ENCODE data around the gene EHMT1.
"Not testable (repeated sequence)": the region's sequence is repeated elsewhere in the genome, so short reads cannot be mapped to it uniquely, and the experiment has no call there.

EHMT1 gene

DNA sequence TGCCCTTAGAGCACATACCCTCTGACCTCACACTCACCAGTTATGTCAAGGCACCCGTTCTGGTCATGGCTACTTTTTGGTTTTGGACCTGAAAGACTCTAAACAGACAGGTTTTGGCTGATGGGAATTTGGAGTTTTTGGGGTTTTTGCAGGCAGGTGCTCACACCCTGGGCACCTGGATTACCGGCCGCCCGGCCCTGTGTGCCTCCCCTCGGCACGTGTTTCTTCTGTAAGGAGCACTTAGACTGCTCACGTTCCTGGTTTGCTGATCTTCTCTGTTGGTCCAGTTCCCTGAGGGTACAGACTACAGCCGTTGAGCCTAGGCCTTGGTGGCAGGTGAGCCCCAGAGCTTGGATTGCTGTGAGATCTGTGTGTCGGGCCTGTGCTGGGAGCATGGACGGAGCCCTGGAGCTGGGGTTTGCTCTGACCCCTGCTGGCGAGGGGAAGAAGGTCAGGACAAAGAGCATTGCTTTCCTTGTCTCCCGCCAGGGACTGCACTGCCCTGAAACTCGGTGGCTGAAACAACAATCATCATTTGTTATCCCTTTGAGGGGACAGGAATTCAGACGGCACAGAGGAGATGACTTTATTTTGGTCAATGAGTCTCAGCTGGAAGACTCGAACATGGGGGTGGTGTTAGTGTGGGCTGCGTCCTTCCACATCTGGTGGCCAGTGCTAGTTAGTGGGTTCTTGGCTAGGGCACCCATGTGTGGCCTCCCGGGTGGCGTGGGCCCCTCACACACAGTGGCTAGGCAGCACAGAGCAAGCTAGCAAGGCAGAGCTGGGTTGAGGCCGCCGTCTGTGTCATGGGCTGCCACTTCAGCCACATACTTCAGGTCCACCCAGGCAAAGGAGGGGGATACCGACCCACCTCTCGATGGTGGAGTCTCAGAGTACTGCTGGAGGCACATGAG, 76.4 kb downstream of the EHMT1 start:
- DNase-seq (ENCODE audit: low read depth): no peak

DNA sequence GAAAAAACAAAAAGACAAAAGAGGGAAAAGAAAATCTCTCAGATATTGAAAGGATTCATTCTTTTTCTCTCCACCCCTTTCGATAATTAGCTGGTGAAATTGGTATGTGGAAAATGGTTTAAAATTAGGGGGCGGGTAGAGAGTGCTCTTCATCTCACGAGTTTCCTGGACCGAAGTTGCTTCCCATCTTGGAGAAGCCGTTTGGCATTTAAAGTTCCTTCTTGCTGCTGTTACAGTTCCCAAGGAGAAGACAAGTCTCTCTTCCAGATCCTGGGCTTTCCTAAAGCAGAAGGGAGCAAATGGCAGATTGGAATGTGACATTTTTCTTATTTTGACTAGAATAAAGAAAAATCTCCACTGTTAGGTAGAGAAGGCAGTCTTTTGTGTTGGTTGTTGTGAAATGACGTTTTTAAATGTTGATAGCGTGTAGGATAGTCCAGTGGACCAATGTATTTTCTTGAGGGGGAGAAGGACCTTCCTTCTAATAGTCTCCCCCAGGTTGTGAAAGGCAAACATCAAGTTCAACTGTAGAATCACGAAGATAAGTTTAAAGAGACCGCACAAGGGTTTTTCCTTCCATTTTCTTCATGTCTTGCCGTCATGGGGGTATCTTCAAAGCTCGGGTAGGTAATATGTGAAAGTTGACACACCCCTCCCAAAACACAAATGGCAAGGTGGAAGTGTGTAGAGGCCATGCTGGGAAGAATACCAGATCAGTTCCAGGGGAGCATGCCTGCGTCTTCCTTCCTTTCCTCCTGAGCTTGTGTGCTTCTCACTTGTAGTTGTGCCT, 77.5 kb downstream of the EHMT1 start:
- DNase-seq (ENCODE audit: low read depth): no peak

GRCh38 chr9:137697193-137697592, 78.4 kb downstream of the EHMT1 start:
- DNase-seq (ENCODE audit: low read depth): no peak

DNA sequence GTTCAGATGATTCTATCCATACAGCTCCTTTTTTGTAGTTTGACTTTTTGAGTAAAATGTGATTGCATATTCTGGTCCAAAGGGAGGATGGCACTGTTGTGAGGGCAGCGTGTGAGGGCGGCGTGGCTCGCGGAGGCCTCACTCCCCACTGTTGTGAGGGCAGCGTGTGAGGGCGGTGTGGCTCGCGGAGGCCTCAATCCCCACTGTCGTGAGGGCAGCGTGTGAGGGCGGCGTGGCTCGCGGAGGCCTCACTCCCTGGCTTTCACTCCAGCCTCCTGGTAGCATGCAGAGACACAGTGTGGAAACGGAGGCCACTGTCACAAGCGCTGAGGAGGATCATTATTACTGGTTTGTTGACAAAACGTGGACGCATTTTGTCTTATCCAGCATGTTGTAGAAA, 79.0 kb downstream of the EHMT1 start:
- DNase-seq (ENCODE audit: low read depth): no peak

DNA sequence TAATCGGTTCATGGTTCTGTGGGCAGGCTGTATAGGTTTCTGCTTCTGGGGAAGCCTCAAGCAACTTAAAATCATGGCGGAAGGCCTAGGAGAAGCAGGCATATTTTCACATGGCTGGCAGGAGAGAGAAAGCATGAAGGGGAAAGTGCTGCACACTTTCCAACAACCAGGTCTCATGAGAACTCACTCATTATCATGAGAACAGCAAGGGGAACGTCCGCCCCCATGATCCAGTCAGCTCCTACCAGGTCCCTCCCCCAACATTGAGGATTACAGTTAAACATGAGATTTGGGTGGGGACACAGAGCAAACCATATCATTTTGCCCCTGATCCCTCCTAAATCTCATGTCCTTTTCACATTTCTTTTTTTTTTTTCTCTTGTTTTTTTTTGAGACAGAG, 82.1 kb downstream of the EHMT1 start:
- no peak for DNase-seq (ENCODE audit: low read depth)

DNA sequence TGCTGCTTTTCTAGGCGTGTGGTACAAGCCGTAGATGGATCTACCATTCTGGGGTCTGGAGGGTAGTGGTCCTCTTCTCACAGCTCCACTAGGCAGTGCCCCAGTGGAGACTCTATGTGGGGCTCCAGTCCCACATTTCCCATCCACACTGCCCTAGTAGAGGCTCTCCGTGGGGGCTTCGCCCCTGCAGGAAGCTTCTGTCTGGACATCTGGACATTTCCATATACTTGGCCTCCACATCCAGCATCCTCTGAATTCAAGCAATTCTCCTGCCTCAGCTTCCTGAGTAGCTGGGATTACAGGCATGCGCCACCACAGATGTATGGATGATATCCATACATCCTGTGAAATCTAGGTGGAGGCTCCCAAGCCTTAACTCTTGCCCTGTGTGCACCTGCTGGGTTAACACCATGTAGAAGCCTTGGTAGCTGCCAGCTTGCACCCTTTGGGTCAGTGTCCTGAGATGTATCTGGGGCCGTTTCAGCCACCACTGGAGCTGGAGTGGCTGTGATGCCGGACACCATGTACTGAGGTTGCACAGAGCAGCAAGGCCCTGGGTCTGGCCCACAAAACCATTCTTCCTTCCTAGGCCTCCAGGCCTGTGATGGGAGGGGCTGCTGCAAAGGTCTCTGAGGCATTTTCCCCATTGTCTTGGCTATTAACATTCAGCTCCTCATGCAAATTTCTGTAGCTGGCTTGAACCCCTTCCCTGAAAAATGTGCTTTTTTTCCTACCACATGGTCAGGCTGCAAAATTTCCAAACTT, 84.0 kb downstream of the EHMT1 start:
- DNase-seq (ENCODE audit: low read depth): no peak

GRCh38 chr9:137703842-137704508, 85.2 kb downstream of the EHMT1 start:
- DNase-seq (ENCODE audit: low read depth): no peak

DNA sequence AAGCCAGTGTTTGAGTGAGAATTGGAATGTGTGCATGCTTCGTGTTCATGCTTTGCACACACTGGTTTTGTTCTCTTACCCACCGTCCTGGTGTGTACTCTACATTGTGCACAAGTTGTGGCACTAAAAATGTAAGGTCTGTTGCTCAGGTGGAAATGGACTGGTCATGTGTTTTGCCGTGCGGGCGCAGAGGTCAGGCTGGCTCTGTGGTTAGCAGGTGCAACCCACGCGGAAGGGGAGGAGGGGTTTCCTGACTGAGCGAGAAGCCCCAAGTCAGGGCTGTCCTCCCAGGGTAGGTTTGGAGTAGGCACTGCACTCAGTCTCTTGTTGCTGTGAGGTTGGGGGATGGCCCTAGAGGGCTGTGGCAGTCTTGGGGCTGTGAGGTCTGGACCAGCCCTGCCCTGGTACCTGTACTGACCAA, 86.6 kb downstream of the EHMT1 start:
- no peak for DNase-seq (ENCODE audit: low read depth)

GRCh38 chr9:137705906-137706305, 87.1 kb downstream of the EHMT1 start:
- no peak for DNase-seq (ENCODE audit: low read depth)

DNA sequence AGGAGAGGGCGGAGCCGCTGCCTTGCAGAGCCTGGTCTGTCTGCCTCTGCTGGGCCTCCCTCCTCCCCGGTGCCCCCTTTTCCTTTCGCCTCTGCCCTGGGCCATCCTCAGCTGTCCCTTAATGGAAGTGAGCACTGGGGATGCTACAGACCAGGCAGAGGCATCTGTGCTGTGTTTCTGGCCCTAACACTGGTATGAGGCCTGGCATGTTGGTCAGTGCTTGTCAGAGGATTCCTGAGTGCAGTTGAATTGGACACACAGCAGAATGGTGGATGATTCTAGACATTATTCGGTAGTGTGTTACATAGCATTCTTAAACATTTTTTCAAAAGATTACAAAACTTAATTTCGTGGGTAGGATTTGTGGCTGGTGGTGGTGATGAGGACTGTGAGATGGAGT, 88.6 kb downstream of the EHMT1 start:
- no peak for DNase-seq (ENCODE audit: low read depth)

DNA sequence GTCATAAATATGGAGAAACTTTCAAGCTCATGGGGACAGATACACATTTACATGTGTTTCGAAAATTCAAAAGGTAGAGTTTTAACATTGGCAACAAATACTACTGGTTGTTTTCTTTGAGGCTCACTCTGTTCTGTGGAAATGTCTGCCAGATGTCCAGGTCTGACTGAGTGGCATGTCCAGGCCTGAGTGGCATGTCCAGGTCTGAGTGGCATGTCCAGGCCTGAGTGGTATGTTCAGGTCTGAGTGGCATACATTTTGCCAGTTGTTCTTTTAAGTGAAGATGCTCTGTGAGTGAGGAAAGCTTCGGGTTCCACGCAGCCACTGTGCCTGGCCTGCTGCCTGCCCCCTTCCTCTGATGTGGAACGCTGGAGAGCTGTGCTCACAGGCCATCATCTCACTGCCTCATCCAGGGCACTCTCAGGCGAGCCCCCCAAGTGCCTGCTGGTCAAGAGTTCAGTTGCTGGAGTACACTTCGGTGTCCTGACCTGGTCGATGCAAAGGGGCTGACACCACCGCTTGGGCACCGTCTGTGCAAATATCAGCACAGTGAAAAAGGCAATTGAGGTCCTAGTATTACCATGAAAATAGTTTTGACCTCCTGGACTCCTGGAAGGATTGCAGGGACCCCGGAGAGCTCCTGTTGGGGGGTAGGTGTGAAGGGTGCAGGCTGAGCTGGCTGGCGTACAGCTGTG, 89.9 kb downstream of the EHMT1 start:
- DNase-seq (ENCODE audit: low read depth): no peak

DNA sequence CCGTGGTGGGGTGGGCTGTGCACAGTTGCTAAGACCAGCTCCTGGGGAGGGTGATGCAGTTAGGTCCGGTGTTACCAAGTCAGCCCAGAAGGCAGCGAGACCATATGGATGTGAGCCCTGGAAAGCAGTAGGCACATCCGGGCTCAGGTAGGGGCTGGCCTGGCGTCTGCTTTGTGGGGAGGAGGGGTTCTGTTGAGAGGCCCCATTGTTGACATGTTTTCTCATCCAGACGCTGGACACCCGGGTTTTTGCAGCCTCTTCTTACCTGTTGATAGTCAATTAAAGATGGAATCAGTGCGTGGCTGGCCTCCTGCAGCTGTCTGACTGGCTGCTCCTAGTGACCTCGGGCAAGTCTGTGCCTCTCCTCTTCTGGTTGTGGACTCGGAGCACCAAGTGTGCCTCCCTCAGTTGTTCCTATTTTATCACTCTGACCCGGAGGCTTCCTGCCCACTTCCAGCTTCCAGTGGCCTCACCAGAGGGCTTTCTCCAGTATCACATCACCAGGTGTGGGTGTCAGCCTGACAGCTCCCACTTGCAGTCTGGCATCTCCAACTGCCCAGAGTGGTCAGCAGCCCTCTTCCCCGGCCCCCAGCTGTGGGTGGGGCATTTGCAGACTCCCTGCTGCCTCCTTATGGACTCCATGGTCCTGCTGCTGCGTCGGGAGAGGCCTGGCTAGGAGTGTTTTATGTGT, 90.8 kb downstream of the EHMT1 start:
- DNase-seq (ENCODE audit: low read depth): no peak

GRCh38 chr9:137710704-137711103, 91.9 kb downstream of the EHMT1 start:
- no peak for DNase-seq (ENCODE audit: low read depth)

GRCh38 chr9:137711678-137712105, 92.9 kb downstream of the EHMT1 start:
- DNase-seq (ENCODE audit: low read depth): no peak

- no peak for DNase-seq (ENCODE audit: low read depth)
These were observed 96.5 kb downstream of the EHMT1 start for GRCh38 chr9:137715321-137715720.

GRCh38 chr9:137715866-137716693, 97.3 kb downstream of the EHMT1 start:
- not testable (repeated sequence) for DNase-seq (ENCODE audit: low read depth)

GRCh38 chr9:137716694-137717287, 98.0 kb downstream of the EHMT1 start:
- DNase-seq (ENCODE audit: low read depth): no peak

DNA sequence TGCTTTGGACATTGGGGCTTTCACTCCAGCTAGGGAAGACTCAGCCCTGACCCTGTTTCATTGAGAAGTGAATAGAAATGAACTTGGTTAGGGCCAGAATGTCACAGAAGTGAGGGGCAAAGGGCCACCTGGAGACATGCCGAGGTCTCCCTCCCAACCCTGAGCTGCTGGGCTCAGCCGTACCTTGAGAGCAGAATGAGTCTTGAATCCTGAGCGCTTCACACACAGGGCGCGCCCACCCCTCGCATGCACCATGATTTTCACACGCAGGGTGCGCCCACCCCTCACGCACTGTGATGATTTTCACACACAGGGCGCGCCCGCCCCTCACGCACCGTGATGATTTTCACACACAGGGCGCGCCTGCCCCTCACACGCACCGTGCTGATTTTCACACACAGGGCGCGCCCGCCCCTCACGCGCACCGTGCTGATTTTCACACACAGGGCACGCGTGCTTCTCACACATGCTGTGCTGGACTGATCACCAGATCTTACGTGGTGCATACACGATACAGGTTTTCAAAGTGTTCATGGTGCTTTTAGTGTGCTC, 99.0 kb downstream of the EHMT1 start:
- DNase-seq (ENCODE audit: low read depth): no peak

GRCh38 chr9:137719194-137719593, 100.4 kb downstream of the EHMT1 start:
- no peak for DNase-seq (ENCODE audit: low read depth)

All from activated T-helper 9 cell treated with anti-CD3 and anti-CD28 coated beads, Interleukin-2, amount 50 U/mL, for 16 hours (primary cell).